Caco-2 (cell line): Measurements from ENCODE around the gene AFAP1L2. TPM values are rescaled to one million over a fixed set of nuclear protein-coding genes. Genes with fewer than 3 reads are reported as not detected.
"Not testable (repeated sequence)": the region's sequence is repeated elsewhere in the genome, so short reads cannot be mapped to it uniquely, and the experiment has no call there.

ENCODE experiments used
- BruUV-seq: library from RNA; stranded (reverse); fragments of 400-500 nt; replicated peaks from 2 replicates; lab custom pipeline; 2021; lab: Mats Ljungman, UMichigan
- CTCF ChIA-PET: fragments of 300-600 bp; sonication (Branson Sonifier 250); formaldehyde crosslinking; loops from one replicate; lab custom pipeline; 2022; ENCODE audit warnings: antibody characterized with exemption; lab: Charles Lee
- POLR2A ChIA-PET: fragments of 300-600 bp; sonication (Branson Sonifier 250); formaldehyde crosslinking; loops from one replicate; lab custom pipeline; 2022; ENCODE audit warnings: antibody characterized with exemption; lab: Charles Lee
- DNase-seq, 2 experiments: peaks; one replicate each; pipeline versions ENCODE4 v3.0.0 to v3.0.0-alpha.2; 2020 to 2022
- H3K27me3 ChIP-seq: replicated peaks from 2 replicates; pipeline ENCODE4 v1.6.0; 2011; ENCODE audit warnings: low read length; ENCODE audit not compliant: control insufficient read depth, insufficient read depth
- H3K36me3 ChIP-seq: 2 replicates; pipeline ENCODE4 v1.5.1; 2011; ENCODE audit warnings: low read length; ENCODE audit not compliant: control insufficient read depth, insufficient read depth
- H3K4me1 ChIP-seq: fragments of 250-450 bp; sonication (Bioruptor Pico); 2 replicates; pipeline ENCODE4 v1.5.1; 2020; ENCODE audit warnings: mild to moderate bottlenecking
- H3K4me3 ChIP-seq: 2 replicates; pipeline ENCODE4 v1.5.1; 2011; ENCODE audit warnings: low read depth, mild to moderate bottlenecking, control low read depth, low read length
- H3K9me3 ChIP-seq: fragments of 250-450 bp; sonication (Bioruptor Pico); 2 replicates; pipeline ENCODE4 v1.5.1; 2020; ENCODE audit warnings: mild to moderate bottlenecking, moderate library complexity
- H3K27ac Mint-ChIP-seq: one replicate; pipeline ENCODE4 v1.8.0; 2022; ENCODE audit warnings: mixed read lengths; ENCODE audit not compliant: unreplicated experiment
- H3K27me3 Mint-ChIP-seq: one replicate; pipeline ENCODE4 v1.8.0; 2022; ENCODE audit warnings: mixed read lengths; ENCODE audit not compliant: insufficient read depth, unreplicated experiment
- H3K36me3 Mint-ChIP-seq: one replicate; pipeline ENCODE4 v1.8.0; 2022; ENCODE audit warnings: mild to moderate bottlenecking, mixed read lengths; ENCODE audit not compliant: insufficient read depth, unreplicated experiment
- H3K4me1 Mint-ChIP-seq: one replicate; pipeline ENCODE4 v1.8.0; 2022; ENCODE audit warnings: low read depth, mixed read lengths; ENCODE audit not compliant: unreplicated experiment
- H3K4me3 Mint-ChIP-seq: one replicate; pipeline ENCODE4 v1.8.0; 2022; ENCODE audit warnings: mild to moderate bottlenecking, moderate library complexity, mixed read lengths; ENCODE audit not compliant: unreplicated experiment
- H3K9me3 Mint-ChIP-seq: one replicate; pipeline ENCODE4 v1.8.0; 2022; ENCODE audit warnings: mixed read lengths; ENCODE audit not compliant: unreplicated experiment
- intact Hi-C: fragments of 100-400 bp; cut with micrococcal nuclease; formaldehyde crosslinking; loops from one replicate; pipeline ENCODE4 v1.10.0; 2022; ENCODE audit not compliant: unreplicated experiment
- total RNA-seq: library from RNA; stranded (reverse); gene quantifications from 2 replicates; pipeline ENCODE4 v1.2.3, GENCODE V29; 2022
- TF ChIP-seq, protein P1 (sequence below), 2 experiments: fragments of 200-600 bp in 1 of 2; IDR thresholded peaks; 1 replicate in 1 of 2; 2 replicates in 1 of 2; pipeline versions ENCODE4 v1.5.1 to v1.8.0; 2011 to 2022; ENCODE audit warnings: antibody characterized with exemption in 1 of 2, control low read depth in 1 of 2, inconsistent platforms in 1 of 2, low read depth in 1 of 2, low read length in 1 of 2, mild to moderate bottlenecking in 1 of 2, moderate library complexity in 1 of 2; ENCODE audit not compliant: insufficient read depth in 1 of 2, severe bottlenecking in 1 of 2, unreplicated experiment in 1 of 2

Gene AFAP1L2
- total RNA-seq, 1 experiment from 2014 or later = 2.3 TPM

DNA sequence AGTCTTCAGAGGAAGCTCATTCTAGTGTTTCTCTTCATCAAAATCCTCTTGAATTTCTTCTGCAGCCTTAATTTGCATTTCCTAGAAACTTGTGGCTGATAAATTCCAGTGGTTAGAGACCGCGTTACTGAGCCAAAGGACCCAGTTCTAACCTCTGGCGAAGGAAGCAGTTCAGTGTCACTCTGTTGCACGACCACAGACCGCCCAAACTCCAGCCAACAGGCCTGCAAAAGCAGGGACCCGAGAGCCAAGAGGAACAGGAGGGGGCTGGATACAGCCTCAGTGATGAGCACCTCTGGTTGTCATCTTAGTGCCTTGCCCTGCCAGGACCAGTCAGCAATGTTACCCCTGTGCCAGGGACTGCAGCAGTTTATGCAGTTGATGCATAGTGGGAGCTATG lies 70.0 kb downstream of the AFAP1L2 start:
- intact Hi-C loops = no loop called here
- no peaks in the 10 kb centered on the region for H3K9me3 Mint-ChIP-seq
- H3K4me3 Mint-ChIP-seq = no peak overlapping the region
- H3K36me3 Mint-ChIP-seq = no peaks in the 10 kb centered on the region
- Histone ChIP-seq H3K36me3 (no peaks in the 10 kb centered on the region), H3K4me3 (no peak overlapping the region), H3K4me1 (peaks cover 8% of the 10 kb centered on the region), H3K27me3 (no peaks in the 10 kb centered on the region), H3K9me3 (no peaks in the 10 kb centered on the region)
- no peak for DNase-seq
- peaks cover 14% of the 10 kb centered on the region for H3K4me1 Mint-ChIP-seq
- no TSS peak for BruUV-seq
- TF ChIP-seq, protein P1, sequence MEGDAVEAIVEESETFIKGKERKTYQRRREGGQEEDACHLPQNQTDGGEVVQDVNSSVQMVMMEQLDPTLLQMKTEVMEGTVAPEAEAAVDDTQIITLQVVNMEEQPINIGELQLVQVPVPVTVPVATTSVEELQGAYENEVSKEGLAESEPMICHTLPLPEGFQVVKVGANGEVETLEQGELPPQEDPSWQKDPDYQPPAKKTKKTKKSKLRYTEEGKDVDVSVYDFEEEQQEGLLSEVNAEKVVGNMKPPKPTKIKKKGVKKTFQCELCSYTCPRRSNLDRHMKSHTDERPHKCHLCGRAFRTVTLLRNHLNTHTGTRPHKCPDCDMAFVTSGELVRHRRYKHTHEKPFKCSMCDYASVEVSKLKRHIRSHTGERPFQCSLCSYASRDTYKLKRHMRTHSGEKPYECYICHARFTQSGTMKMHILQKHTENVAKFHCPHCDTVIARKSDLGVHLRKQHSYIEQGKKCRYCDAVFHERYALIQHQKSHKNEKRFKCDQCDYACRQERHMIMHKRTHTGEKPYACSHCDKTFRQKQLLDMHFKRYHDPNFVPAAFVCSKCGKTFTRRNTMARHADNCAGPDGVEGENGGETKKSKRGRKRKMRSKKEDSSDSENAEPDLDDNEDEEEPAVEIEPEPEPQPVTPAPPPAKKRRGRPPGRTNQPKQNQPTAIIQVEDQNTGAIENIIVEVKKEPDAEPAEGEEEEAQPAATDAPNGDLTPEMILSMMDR (IDR thresholded peaks at IDR 0.05; ENCODE audit: insufficient read depth in 1 of 2, low read depth in 1 of 2, low read length in 1 of 2, severe bottlenecking in 1 of 2, unreplicated experiment in 1 of 2) = no peak
- no peak overlapping the region for H3K27ac Mint-ChIP-seq
- POLR2A ChIA-PET = no interaction called here
- CTCF ChIA-PET = no interaction called here
- H3K27me3 Mint-ChIP-seq = no peaks in the 10 kb centered on the region

DNA sequence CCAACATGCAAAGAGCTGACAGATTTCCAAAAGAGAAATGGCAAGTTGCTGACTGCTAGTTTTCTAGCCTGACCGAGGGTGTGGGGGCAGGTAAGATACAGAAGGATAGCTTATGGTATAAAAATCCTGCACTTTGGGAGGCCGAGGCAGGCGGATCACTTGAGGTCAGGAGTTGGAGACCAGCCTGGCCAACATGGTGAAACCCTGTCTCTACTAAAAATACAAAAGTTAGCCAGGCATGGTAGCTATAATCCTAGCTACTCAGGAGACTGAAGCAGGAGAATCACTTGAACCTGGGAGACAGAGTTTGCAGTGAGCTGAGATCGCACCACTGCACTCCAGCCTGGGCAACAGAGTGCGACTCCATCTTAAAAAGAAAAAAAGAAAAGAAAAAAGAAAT lies 70.9 kb downstream of the AFAP1L2 start:
- H3K27ac Mint-ChIP-seq, DNase-seq, H3K36me3 Mint-ChIP-seq, POLR2A ChIA-PET, H3K27me3 ChIP-seq, H3K4me3 ChIP-seq, H3K9me3 ChIP-seq, CTCF ChIA-PET, H3K36me3 ChIP-seq, intact Hi-C loops, H3K4me1 ChIP-seq, H3K9me3 Mint-ChIP-seq, H3K27me3 Mint-ChIP-seq, H3K4me3 Mint-ChIP-seq, BruUV-seq: not testable (repeated sequence)
- peaks cover 14% of the 10 kb centered on the region for H3K4me1 Mint-ChIP-seq

DNA sequence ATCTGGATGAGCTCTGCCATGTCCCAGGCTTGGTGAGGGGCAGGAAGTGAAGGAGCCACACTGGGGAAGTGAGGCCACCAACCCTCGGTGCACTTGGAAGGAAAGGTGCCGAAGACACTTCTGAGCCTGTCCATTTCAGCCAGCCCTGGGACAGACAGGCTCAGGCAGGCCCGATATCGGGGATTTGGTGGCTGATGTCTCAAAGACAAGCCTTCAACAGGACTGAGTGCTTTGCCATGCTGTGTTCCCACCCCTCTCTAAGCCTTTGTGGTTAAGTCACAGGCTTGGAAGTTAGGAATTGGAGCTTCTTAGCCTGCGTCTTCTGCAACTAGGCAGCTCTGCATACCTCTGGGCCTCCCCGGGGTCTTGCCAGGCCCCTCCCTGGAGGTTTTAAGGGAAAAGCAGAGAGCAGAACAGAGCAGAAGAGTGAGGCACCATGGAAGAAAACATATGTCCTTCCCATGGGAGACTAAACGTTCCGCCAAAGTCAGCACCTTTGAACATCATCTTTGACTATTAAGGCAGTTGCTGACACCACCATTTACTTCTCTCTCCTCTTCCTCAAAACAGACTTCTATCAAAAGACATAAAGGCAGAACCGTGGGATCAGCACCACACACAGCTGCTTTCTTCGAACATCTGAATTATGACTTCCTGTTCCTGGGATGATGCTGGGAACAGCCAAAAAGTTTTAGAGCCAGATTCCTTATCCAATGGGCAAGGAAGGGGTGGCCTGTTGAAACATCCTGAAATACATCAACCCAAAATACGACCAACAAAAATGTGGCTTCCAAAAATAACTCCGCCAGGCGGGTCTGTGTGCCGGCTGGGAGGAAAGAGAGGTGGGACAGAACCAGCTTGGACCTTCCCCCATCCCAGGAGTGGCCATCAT lies 71.8 kb downstream of the AFAP1L2 start:
- Mint-ChIP-seq H3K9me3 (no peaks in the 10 kb centered on the region), H3K4me1 (peaks cover 14% of the 10 kb centered on the region), H3K36me3 (no peaks in the 10 kb centered on the region), H3K27me3 (no peaks in the 10 kb centered on the region), H3K27ac (no peak overlapping the region), H3K4me3 (no peak overlapping the region)
- no peak for DNase-seq
- TF ChIP-seq, protein P1 (IDR thresholded peaks at IDR 0.05; ENCODE audit: insufficient read depth in 1 of 2, low read depth in 1 of 2, low read length in 1 of 2, severe bottlenecking in 1 of 2, unreplicated experiment in 1 of 2) = no peak
- Histone ChIP-seq H3K9me3 (no peaks in the 10 kb centered on the region), H3K27me3 (no peaks in the 10 kb centered on the region), H3K4me3 (no peak overlapping the region), H3K4me1 (peaks cover 15% of the 10 kb centered on the region), H3K36me3 (no peaks in the 10 kb centered on the region)
- no TSS peak for BruUV-seq
- ChIA-PET CTCF (no interaction called here), POLR2A (no interaction called here)
- intact Hi-C loops = no loop called here
